Measurements from ENCODE around the gene DCXR. TPM values are rescaled to one million over a fixed set of nuclear protein-coding genes. Genes with fewer than 3 reads are reported as not detected.
A peak's percentile ranks its signal among the peaks of the same experiment; 100 is the strongest.

The DCXR gene
- total and polyA plus RNA-seq, 2 of the 13 experiments (the other 11 are each of a cell fraction or from before 2014, with no cell fraction given), result 287 to 311 TPM

- DNase-seq (ENCODE audit: low spot score), result no peak
- WGBS (ENCODE audit: low lambda C conversion rate), result 97% methylated on average over 30 of the region's 30 CpGs
- H3K27me3 ChIP-seq (ENCODE audit: control insufficient read depth in 1 of 2, insufficient read depth in 2 of 2, low read length in 2 of 2), result no peaks in the 10 kb centered on the region
- H3K36me3 ChIP-seq (replicated peaks in 1 of 2; ENCODE audit: control insufficient read depth in 1 of 2, insufficient read depth in 2 of 2, low read length in 2 of 2), result peaks cover 28 to 40% of the 10 kb centered on the region in 2 experiments
- BruUV-seq (replicated peaks), result no TSS peak
- peaks cover 74% of the 10 kb centered on the region for H3K4me1 ChIP-seq (ENCODE audit: insufficient read depth, low read length)
- FAIRE-seq, result no peak
- in situ Hi-C loops (cut with HindIII; ENCODE audit: extremely low pct_ligation_motif_present, low pct_unique_long_range_greater_than_20kb) (no loop called here), intact Hi-C loops (cut with micrococcal nuclease; ENCODE audit: unreplicated experiment) (no loop called here)
- H4K20me1 ChIP-seq (ENCODE audit: insufficient read depth, low read length), result no peaks in the 10 kb centered on the region
- no peak overlapping the region for H3K9ac ChIP-seq (ENCODE audit: insufficient read depth, low read depth, low read length)
- peaks cover 52% of the 10 kb centered on the region for H3K79me2 ChIP-seq (ENCODE audit: insufficient read depth, low read length)
- no peak overlapping the region for H3K4me3 ChIP-seq (replicated peaks in 1 of 3; ENCODE audit: insufficient read depth in 1 of 3, low read depth in 2 of 3, low read length in 3 of 3)
- peak overlapping the region; percentile 95 for H3K27ac ChIP-seq (ENCODE audit: extremely low read length, insufficient read depth, low read length)
- H3K4me2 ChIP-seq (ENCODE audit: low read depth, low read length), result no peak overlapping the region
- ChIA-PET POLR2A (interaction anchor here (4.7 to 16.1 kb wide), 3 partner anchors 12 to 45 kb away, joined by 72 to 470 read pairs (median 135); partner anchors contain the start of genes CENPX, LRRC45 and NOTUM), CTCF (ENCODE audit: low intra/inter-chr PET ratio, low total read pairs) (no interaction called here)
- H2AFZ ChIP-seq (ENCODE audit: low read length), result no peak overlapping the region
- no peaks in the 10 kb centered on the region for H3K9me3 ChIP-seq (ENCODE audit: low read length)
- no peak for ATAC-seq
- peak in 1 of 2 experiments; percentile 28; a peak in 1 of 4 replicates for TF ChIP-seq POLR2A (IDR thresholded peaks at IDR 0.05; ENCODE audit: insufficient read depth in 1 of 2, low read depth in 2 of 2, low read length in 2 of 2)
- TF ChIP-seq SRSF1 (optimal IDR thresholded peaks at IDR 0.05; ENCODE audit: low read depth, low read length), result peak; percentile 20
- peak; percentile 94 for TF ChIP-seq RBM22 (optimal IDR thresholded peaks at IDR 0.05; ENCODE audit: low read length)
- peak; percentile 5; the same call in 1 of the 2 replicates for TF ChIP-seq ZNF687 (CRISPR knock-in tag; IDR thresholded peaks at IDR 0.05)
- TF ChIP-seq U2AF1 (optimal IDR thresholded peaks at IDR 0.05; ENCODE audit: low read depth, low read length), result peak; percentile 29
- TF ChIP-seq ZBTB8A (CRISPR knock-in tag; IDR thresholded peaks at IDR 0.05; ENCODE audit: borderline replicate concordance, low read depth), result no peak
- TF ChIP-seq ATF7 (IDR thresholded peaks at IDR 0.05), result no peak
- TF ChIP-seq ATF7 (CRISPR knock-in tag; IDR thresholded peaks at IDR 0.05), result 0 out of 2 replicates have a peak, but pooled peaks have one; percentile 40
- peak; percentile 29 for TF ChIP-seq ZNF326 (CRISPR knock-in tag; IDR thresholded peaks at IDR 0.05; ENCODE audit: borderline replicate concordance)
- no peak for TF ChIP-seq TBP (CRISPR knock-in tag; IDR thresholded peaks at IDR 0.05)
- no peak for TF ChIP-seq ZZZ3 (CRISPR knock-in tag; IDR thresholded peaks at IDR 0.05; ENCODE audit: borderline replicate concordance)
- no peak for TF ChIP-seq NPAS2 (CRISPR knock-in tag; IDR thresholded peaks at IDR 0.05; ENCODE audit: borderline replicate concordance)
- peak; percentile 98 for TF ChIP-seq AKAP8 (CRISPR knock-in tag; IDR thresholded peaks at IDR 0.05)
- TF ChIP-seq ZNF841 (CRISPR knock-in tag; IDR thresholded peaks at IDR 0.05; ENCODE audit: borderline replicate concordance), result 0 out of 2 replicates have a peak, but pooled peaks have one; percentile 40
- peak; percentile 32 for TF ChIP-seq ZBTB33 (CRISPR knock-in tag; IDR thresholded peaks at IDR 0.05)
- TF ChIP-seq AGO1 (IDR thresholded peaks at IDR 0.05; ENCODE audit: low read depth, low read length, poor library complexity, severe bottlenecking), result peak; percentile 70
- TF ChIP-seq BATF2 (CRISPR knock-in tag; IDR thresholded peaks at IDR 0.05), result 0 out of 2 replicates have a peak, but pooled peaks have one; percentile 33
- TF ChIP-seq ZFY (CRISPR knock-in tag; IDR thresholded peaks at IDR 0.05), result 0 out of 2 replicates have a peak, but pooled peaks have one; percentile 3
Observed at GRCh38 chr17:82005701-82006348, 31.7 kb downstream of the DCXR start.
